OCI-LY7 (cell line): ENCODE results near the gene KSR1.

ENCODE experiments used
- CTCF ChIP-seq: fragments of 200-600 bp; sonication (generic); conservative IDR thresholded peaks from 2 replicates; pipeline ENCODE4 v1.5.1; 2014; ENCODE audit warnings: mild to moderate bottlenecking, antibody characterized with exemption, low read length, moderate library complexity, mixed read lengths
- EZH2phosphoT487 ChIP-seq: fragments of 200-600 bp; sonication (generic); IDR thresholded peaks from 2 replicates; pipeline ENCODE4 v1.6.1; 2018; ENCODE audit warnings: low read depth, borderline replicate concordance, mild to moderate bottlenecking, mixed run types, antibody characterized with exemption, low read length, moderate library complexity, mixed read lengths

DNA sequence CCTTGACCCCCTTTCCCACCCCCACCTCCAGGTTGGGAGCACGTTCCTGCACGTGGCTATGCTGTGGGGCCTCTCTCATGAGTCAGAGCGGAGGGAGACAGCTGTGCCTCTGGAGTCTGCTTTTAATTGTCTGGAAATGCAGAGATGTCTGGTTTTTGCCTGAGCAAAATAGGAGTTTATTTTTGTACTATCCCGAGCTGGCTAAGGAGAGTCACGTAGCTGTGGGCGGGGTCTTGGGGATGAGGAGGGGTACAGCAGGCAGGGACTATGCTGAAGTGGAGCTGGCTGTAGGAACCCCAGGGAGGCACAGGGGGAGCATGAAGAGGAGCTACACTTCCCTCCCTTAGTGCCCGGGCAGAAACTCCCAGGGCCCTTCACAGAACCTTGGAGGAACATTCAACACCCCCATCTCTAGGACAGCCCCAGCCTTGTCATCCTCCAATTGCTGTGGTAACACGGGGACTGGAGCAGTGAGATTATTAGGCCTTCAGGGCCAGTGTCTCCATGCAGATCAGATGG lies 130.0 kb downstream of the KSR1 start:
- no peak for TF ChIP-seq CTCF
- TF ChIP-seq EZH2phosphoT487 = no peak
